ENCODE measurements around the gene PHF21A. TPM values are rescaled to one million over a fixed set of nuclear protein-coding genes. Genes with fewer than 3 reads are reported as not detected.

PHF21A gene
- polyA plus RNA-seq, 1 experiment: 29.0 TPM

GRCh38 chr11:45930951-45931570, 190.2 kb downstream of the PHF21A start:
- H3K9me3 ChIP-seq (ENCODE audit: control insufficient read depth, insufficient read depth, low read length): no peaks in the 10 kb centered on the region; the same call in 1 of the 2 replicates
- TF ChIP-seq, protein P1, sequence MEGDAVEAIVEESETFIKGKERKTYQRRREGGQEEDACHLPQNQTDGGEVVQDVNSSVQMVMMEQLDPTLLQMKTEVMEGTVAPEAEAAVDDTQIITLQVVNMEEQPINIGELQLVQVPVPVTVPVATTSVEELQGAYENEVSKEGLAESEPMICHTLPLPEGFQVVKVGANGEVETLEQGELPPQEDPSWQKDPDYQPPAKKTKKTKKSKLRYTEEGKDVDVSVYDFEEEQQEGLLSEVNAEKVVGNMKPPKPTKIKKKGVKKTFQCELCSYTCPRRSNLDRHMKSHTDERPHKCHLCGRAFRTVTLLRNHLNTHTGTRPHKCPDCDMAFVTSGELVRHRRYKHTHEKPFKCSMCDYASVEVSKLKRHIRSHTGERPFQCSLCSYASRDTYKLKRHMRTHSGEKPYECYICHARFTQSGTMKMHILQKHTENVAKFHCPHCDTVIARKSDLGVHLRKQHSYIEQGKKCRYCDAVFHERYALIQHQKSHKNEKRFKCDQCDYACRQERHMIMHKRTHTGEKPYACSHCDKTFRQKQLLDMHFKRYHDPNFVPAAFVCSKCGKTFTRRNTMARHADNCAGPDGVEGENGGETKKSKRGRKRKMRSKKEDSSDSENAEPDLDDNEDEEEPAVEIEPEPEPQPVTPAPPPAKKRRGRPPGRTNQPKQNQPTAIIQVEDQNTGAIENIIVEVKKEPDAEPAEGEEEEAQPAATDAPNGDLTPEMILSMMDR (IDR thresholded peaks at IDR 0.05; ENCODE audit: low read depth, low read length): no peak
- no peak overlapping the region for H3K4me3 ChIP-seq (ENCODE audit: low read depth, low read length)
- POLR2A ChIA-PET: interaction anchor here (0.5 to 0.9 kb wide), 2 partner anchors 13 to 84 kb away, joined by 3 read pairs; no protein-coding TSS in a partner anchor
- DNase-seq (ENCODE audit: low read depth, low spot score): no peak
- no peak overlapping the region for H3K27ac ChIP-seq (ENCODE audit: low read depth, low read length)
- CTCF ChIA-PET: interaction anchor here (1.1 to 2.1 kb wide), 2 partner anchors 33 to 75 kb away, joined by 3 to 5 read pairs; no protein-coding TSS in a partner anchor
- peaks cover 4% of the 10 kb centered on the region for H3K27me3 ChIP-seq (ENCODE audit: control insufficient read depth, insufficient read depth, low read length)

DNA sequence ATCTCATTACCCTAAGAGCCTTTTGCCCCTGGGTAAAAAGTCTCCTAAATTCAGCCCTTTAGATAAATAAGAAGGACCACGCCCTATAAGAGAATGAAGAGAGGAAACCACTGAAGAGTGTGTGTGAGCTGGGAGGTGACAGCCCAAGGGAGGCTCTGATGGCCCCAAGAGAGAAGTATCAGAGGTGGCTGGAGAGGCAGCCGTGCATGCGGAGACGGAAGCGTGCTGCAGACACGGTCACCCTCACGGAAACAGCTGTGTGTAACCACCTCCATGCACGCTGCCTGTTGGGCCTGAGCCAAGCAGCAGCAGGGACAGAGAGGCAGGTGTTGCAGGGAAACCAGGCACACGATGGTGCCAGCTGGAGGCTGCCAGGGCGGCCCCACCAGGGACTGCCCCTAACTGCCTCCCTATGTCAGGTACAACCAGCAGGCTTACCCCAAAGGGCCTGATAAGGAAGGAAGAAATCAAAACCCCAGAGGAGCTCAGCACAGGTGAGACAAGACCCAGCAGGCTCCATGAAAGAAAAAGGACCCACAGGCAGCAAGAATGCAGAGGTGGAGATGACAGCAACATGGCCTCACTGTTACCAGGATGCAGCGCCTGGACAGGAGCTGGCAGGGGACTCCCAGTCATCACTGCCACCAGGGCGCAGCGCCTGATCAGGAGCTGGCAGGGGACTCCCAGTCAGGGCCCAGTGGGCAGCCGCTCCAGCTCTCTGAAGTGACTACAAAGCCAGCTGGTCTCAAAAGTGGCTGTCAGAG, 191.0 kb downstream of the PHF21A start:
- Histone ChIP-seq H3K4me3 (ENCODE audit: low read depth, low read length) (no peak overlapping the region), H3K9me3 (ENCODE audit: control insufficient read depth, insufficient read depth, low read length) (no peaks in the 10 kb centered on the region; the same call in 1 of the 2 replicates), H3K27ac (ENCODE audit: low read depth, low read length) (no peak overlapping the region), H3K27me3 (ENCODE audit: control insufficient read depth, insufficient read depth, low read length) (peaks cover 12% of the 10 kb centered on the region)
- no peak for DNase-seq (ENCODE audit: low read depth, low spot score)
- TF ChIP-seq, protein P1 (IDR thresholded peaks at IDR 0.05; ENCODE audit: low read depth, low read length): no peak
- ChIA-PET POLR2A (interaction anchor here (0.5 to 0.9 kb wide), 2 partner anchors 12 to 85 kb away, joined by 3 read pairs; no protein-coding TSS in a partner anchor), CTCF (interaction anchor here (1.1 to 2.1 kb wide), 3 partner anchors 34 to 76 kb away, joined by 3 to 5 read pairs (median 3); no protein-coding TSS in a partner anchor)

DNA sequence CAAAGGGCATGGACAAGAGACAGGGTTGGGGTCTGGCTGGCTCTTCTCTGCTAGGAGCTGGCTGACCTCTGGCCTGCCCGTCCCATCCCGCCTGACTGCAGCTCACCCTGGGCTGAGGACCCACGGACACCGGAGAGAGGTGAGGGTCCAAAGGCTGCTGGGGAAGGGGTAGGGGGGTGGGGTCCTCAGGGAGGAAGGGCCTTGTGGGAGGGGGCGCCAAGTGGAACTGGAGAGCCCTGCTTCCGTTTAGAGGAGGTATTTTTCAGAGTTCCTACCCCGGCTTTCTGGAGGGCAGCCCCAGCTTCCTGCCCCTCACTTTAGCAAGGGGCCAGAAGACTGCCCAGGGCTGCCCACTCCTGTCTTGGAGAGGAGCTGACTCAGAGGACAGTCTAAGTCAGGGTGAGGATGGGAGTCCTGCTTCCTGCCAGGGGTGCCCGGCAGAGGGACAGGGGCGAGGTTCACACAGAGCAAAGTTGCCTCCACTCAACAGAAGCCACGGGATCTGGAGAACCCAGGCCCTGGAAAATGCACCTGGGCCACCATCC, 191.7 kb downstream of the PHF21A start:
- CTCF ChIA-PET: interaction anchor here (1.4 kb wide), 1 partner anchor 56 kb away, joined by 3 read pairs; no protein-coding TSS in a partner anchor
- DNase-seq (ENCODE audit: low read depth, low spot score): no peak
- peaks cover 17% of the 10 kb centered on the region for H3K27me3 ChIP-seq (ENCODE audit: control insufficient read depth, insufficient read depth, low read length)
- TF ChIP-seq, protein P1 (IDR thresholded peaks at IDR 0.05; ENCODE audit: low read depth, low read length): no peak
- H3K9me3 ChIP-seq (ENCODE audit: control insufficient read depth, insufficient read depth, low read length): no peaks in the 10 kb centered on the region; the same call in 1 of the 2 replicates
- H3K27ac ChIP-seq (ENCODE audit: low read depth, low read length): no peak overlapping the region
- no peak overlapping the region for H3K4me3 ChIP-seq (ENCODE audit: low read depth, low read length)
- POLR2A ChIA-PET: no interaction called here

DNA sequence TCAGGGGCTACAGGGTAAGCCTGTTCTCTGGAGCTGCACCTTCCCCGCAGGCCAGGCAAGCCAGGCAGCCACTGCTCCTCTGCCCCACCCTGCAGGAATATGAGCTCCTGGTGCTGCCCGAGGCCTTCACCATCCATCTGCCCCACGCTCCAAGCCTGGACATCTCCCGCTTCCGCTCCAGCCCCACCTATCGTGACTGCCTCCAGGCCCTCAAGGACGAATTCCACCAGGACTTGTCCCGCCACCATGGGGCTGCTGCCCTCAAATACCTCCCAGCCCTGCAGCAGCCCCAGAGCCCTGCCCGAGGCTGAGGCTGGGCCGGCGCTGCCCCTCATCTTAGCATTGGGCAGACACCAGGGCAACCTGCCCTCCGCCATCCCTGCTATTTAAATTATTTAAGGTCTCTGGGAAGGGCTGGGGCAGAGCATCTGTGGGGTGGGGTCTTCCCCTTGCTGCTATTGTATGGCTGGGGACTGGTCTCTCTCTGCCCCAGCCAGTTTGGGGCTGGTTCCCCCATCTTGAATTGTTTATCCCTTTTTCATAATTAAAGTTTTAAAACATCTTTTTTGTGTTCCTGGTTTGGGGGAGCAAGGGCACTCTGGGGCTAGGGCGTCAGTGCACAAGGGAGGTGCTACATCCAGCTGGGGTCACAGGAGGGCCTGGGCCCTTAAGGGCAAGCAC, 192.6 kb downstream of the PHF21A start:
- no peak for DNase-seq (ENCODE audit: low read depth, low spot score)
- Histone ChIP-seq H3K9me3 (ENCODE audit: control insufficient read depth, insufficient read depth, low read length) (no peaks in the 10 kb centered on the region; the same call in 1 of the 2 replicates), H3K27ac (ENCODE audit: low read depth, low read length) (no peak overlapping the region), H3K4me3 (ENCODE audit: low read depth, low read length) (no peak overlapping the region), H3K27me3 (ENCODE audit: control insufficient read depth, insufficient read depth, low read length) (peaks cover 24% of the 10 kb centered on the region)
- TF ChIP-seq, protein P1 (IDR thresholded peaks at IDR 0.05; ENCODE audit: low read depth, low read length): no peak
- CTCF ChIA-PET: interaction anchor here (2.1 kb wide), 1 partner anchor 36 kb away, joined by 6 read pairs; no protein-coding TSS in a partner anchor
- POLR2A ChIA-PET: no interaction called here
